Measurements from ENCODE around the gene HOXA5. TPM values are rescaled to one million over a fixed set of nuclear protein-coding genes. Genes with fewer than 3 reads are reported as not detected.

Gene HOXA5
- total and polyA plus RNA-seq, 2 of the 8 experiments (the other 6 are each of a cell fraction or from before 2014, with no cell fraction given): not detected

- Histone ChIP-seq H2BK12ac (ENCODE audit: low read depth, low read length) (no peak overlapping the region), H3K9me3 (ENCODE audit: insufficient read depth in 2 of 2, low read depth in 1 of 2, low read length in 1 of 2) (no peaks in the 10 kb centered on the region), H3K79me1 (ENCODE audit: low read depth, low read length) (no peaks in the 10 kb centered on the region), H3K79me2 (ENCODE audit: control insufficient read depth in 1 of 2, insufficient read depth in 2 of 2, low read length in 2 of 2) (no peaks in the 10 kb centered on the region), H3K23ac (ENCODE audit: insufficient read length) (no peak overlapping the region), H3K4me1 (replicated peaks in 1 of 4; ENCODE audit: control insufficient read depth in 3 of 4, insufficient read depth in 4 of 4, low read length in 3 of 4) (peaks cover 0 to 10% (median 2%) of the 10 kb centered on the region in 4 experiments; a peak in 5 of 7 replicates), H4K91ac (replicated peaks; ENCODE audit: insufficient read length, low read length) (no peak overlapping the region), H4K5ac (ENCODE audit: insufficient read length, low read depth, low read length) (no peak overlapping the region), H4K8ac (ENCODE audit: extremely low read depth, insufficient read depth, low read length) (peak overlapping the region; percentile 53; the same call in 1 of the 2 replicates), H2BK20ac (ENCODE audit: low read length) (no peak overlapping the region), H2BK5ac (ENCODE audit: low read depth, low read length) (no peak overlapping the region), H3K4me3 (ENCODE audit: extremely low read depth in 1 of 4, insufficient read depth in 2 of 4, low read depth in 3 of 4, low read length in 4 of 4) (no peak overlapping the region), H3K36me3 (ENCODE audit: control insufficient read depth in 2 of 4, insufficient read depth in 4 of 4, low read length in 3 of 4) (peaks cover 0 to 3% (median 0%) of the 10 kb centered on the region in 4 experiments; a peak in 2 of 8 replicates), H4K20me1 (replicated peaks in 1 of 2; ENCODE audit: control insufficient read depth in 1 of 2, insufficient read depth in 2 of 2, low read length in 2 of 2) (peaks cover 30 to 44% of the 10 kb centered on the region in 2 experiments), H3K56ac (replicated peaks; ENCODE audit: insufficient read length, low read depth, low read length) (no peak overlapping the region), H3K27ac (ENCODE audit: low read depth, low read length) (no peak overlapping the region), H2AFZ (ENCODE audit: low read length) (no peak overlapping the region), H3K14ac (ENCODE audit: insufficient read length) (no peak overlapping the region), H3K9ac (replicated peaks in 1 of 4; ENCODE audit: extremely low read depth in 1 of 4, low read depth in 3 of 4, low read length in 3 of 4) (no peak overlapping the region), H2BK15ac (ENCODE audit: low read length) (no peak overlapping the region), H3K27me3 (replicated peaks in 1 of 4; ENCODE audit: control insufficient read depth in 3 of 4, extremely low read depth in 1 of 4, insufficient read depth in 3 of 4, low read length in 3 of 4) (peaks cover 96 to 99% (median 97%) of the 10 kb centered on the region in 4 experiments), H3K4me2 (ENCODE audit: insufficient read depth in 1 of 2, low read depth in 2 of 2, low read length in 2 of 2) (no peak overlapping the region; a peak in 2 of 4 replicates), H3K18ac (ENCODE audit: extremely low read depth, low read length) (no peak overlapping the region), H3K4ac (replicated peaks; ENCODE audit: insufficient read length, low read depth, low read length) (no peak overlapping the region), H2BK120ac (replicated peaks; ENCODE audit: low read depth, low read length) (no peak overlapping the region), H3K23me2 (ENCODE audit: low read depth, low read length) (no peaks in the 10 kb centered on the region), H2AK5ac (ENCODE audit: low read depth, low read length) (no peak overlapping the region)
- 5% methylated on average over 44 of the region's 45 CpGs; no CpG with 5 or more reads in 1 of the 2 experiments for WGBS, 2 experiments (ENCODE audit: extremely low coverage in 1 of 2, insufficient coverage in 1 of 2, insufficient read length in 1 of 2, insufficient replicate concordance in 2 of 2, low coverage in 1 of 2, low lambda C conversion rate in 2 of 2, missing lambda C conversion rate in 1 of 2)
- ChIA-PET POLR2A (ENCODE audit: partially characterized antibody) (no interaction called here), CTCF (ENCODE audit: partially characterized antibody) (interaction anchor here (0.6 to 4.8 kb wide), 7 partner anchors 11 to 1173 kb away, joined by 3 to 33 read pairs (median 4); partner anchors contain the start of gene HOXA5)
- DNase-seq (ENCODE audit: low read depth in 1 of 2, low spot score in 2 of 2): peak in 1 of 2 experiments; percentile 68
- FAIRE-seq: no peak
- TF ChIP-seq KDM1A (IDR thresholded peaks at IDR 0.05; ENCODE audit: borderline replicate concordance, low read length) (no peak), RNF2 (IDR thresholded peaks at IDR 0.05; ENCODE audit: borderline replicate concordance, low read depth, low read length, missing control alignments, poor library complexity, severe bottlenecking) (peak; percentile 97), JUN (IDR thresholded peaks at IDR 0.05; ENCODE audit: low read depth, low read length) (no peak), JUND (IDR thresholded peaks at IDR 0.05; ENCODE audit: low read length) (no peak), BCL11A (IDR thresholded peaks at IDR 0.05; ENCODE audit: low read depth in 2 of 2, low read length in 2 of 2) (no peak), PHF8 (conservative IDR thresholded peaks at IDR 0.05; ENCODE audit: low read depth, low read length) (no peak; the same call in 1 of the 2 replicates), SP2 (IDR thresholded peaks at IDR 0.05; ENCODE audit: low read length) (no peak), SIX5 (IDR thresholded peaks at IDR 0.05; ENCODE audit: low read depth, low read length) (no peak), SAP30 (IDR thresholded peaks at IDR 0.05; ENCODE audit: insufficient read depth, insufficient replicate concordance, low read length) (no peak), MAFK (IDR thresholded peaks at IDR 0.05; ENCODE audit: low read depth, low read length) (no peak), SUZ12 (IDR thresholded peaks at IDR 0.05; ENCODE audit: low read length) (peak; percentile 99)
Measured at GRCh38 chr7:27115221-27116026, 28.1 kb downstream of the HOXA5 start.
